Left ventricle myocardium inferior (tissue), 1 donor: ENCODE results near the gene HLX. TPM values are rescaled to one million over a fixed set of nuclear protein-coding genes. Genes with fewer than 3 reads are reported as not detected.

Experiments
- DNase-seq: peaks from one replicate; pipeline ENCODE4 v3.0.0-alpha.2; 2020
- H3K27ac ChIP-seq: fragments of 200-600 bp; replicated peaks from 2 replicates; pipeline ENCODE4 v1.8.0; 2021
- H3K27me3 ChIP-seq: fragments of 200-600 bp; 2 replicates; pipeline ENCODE4 v1.8.0; 2021; ENCODE audit warnings: low read depth
- H3K36me3 ChIP-seq: fragments of 200-600 bp; 2 replicates; pipeline ENCODE4 v1.8.0; 2021
- H3K4me1 ChIP-seq: fragments of 200-600 bp; 2 replicates; pipeline ENCODE4 v1.8.0; 2021
- H3K4me3 ChIP-seq: fragments of 200-600 bp; 2 replicates; pipeline ENCODE4 v1.8.0; 2021; ENCODE audit warnings: mild to moderate bottlenecking, moderate library complexity
- H3K9me3 ChIP-seq: fragments of 200-600 bp; replicated peaks from 2 replicates; pipeline ENCODE4 v1.8.0; 2021
- intact Hi-C: fragments of 100-400 bp; cut with micrococcal nuclease; formaldehyde crosslinking; loops from one replicate; pipeline ENCODE4 v1.11.0; 2022
- total RNA-seq: library from RNA; stranded (reverse); fragmentation: NEBNext Ultra II Directional; extraction: Animal tissue kit (Norgen Biotek cat#: 25700); gene quantifications from one replicate; pipeline ENCODE4 v1.2.1, GENCODE V29; 2021
- TF ChIP-seq, protein P1 (sequence below): fragments of 200-600 bp; IDR thresholded peaks from 2 replicates; pipeline ENCODE4 v1.8.0; 2021; ENCODE audit warnings: antibody characterized with exemption, mild to moderate bottlenecking, borderline replicate concordance
- donor health status: DM: no; HTN: yes; CAD: no; lungs with severe emphysema.

Gene HLX
- total RNA-seq, 1 donor from 2014 or later, result 3.5 TPM

DNA sequence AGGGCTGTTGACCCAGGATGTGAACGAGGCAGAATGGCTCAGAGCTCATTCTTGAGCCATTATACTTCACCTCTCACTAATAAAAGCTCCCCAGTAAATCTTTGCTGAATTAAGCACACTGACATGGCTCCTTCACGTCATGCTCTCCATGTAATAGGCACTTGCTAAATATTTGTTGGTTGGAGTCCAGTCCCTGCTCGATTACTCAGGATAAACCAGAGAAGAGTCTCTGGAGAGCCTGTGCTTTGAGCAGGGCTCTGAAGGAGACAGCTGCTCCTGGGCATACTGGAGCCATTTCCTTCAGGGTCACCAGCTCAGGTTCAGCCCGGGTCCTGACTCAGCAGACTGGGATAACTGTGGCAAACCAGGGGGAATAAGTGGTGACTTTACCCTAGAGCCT lies 46.9 kb downstream of the HLX start:
- no peak for DNase-seq
- H3K27ac ChIP-seq, result no peak overlapping the region
- intact Hi-C loops, result no loop called here

DNA sequence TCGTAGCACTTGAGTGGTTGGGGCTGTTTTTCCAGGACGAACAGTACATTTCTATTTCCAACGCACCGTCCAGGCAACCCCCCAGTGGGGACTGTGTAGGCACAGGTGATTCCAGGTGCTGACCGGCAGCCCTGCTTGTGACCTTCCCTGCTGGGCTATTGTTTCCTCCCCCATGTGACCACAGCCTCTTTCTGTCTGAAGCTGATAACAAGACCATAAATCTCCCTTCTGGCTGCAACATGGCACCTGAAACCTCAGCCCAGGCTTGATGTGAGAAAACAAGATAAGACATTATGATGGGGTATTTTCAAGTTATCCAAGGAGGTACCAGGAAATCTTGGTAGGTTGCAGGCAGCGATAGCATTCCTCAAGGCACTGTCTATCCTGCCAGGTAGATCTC lies 48.2 kb downstream of the HLX start:
- Histone ChIP-seq H3K4me3 (no peak overlapping the region), H3K36me3 (no peaks in the 10 kb centered on the region), H3K27me3 (no peaks in the 10 kb centered on the region), H3K9me3 (no peaks in the 10 kb centered on the region), H3K27ac (no peak overlapping the region), H3K4me1 (no peaks in the 10 kb centered on the region)
- intact Hi-C loops, result no loop called here
- TF ChIP-seq, protein P1, sequence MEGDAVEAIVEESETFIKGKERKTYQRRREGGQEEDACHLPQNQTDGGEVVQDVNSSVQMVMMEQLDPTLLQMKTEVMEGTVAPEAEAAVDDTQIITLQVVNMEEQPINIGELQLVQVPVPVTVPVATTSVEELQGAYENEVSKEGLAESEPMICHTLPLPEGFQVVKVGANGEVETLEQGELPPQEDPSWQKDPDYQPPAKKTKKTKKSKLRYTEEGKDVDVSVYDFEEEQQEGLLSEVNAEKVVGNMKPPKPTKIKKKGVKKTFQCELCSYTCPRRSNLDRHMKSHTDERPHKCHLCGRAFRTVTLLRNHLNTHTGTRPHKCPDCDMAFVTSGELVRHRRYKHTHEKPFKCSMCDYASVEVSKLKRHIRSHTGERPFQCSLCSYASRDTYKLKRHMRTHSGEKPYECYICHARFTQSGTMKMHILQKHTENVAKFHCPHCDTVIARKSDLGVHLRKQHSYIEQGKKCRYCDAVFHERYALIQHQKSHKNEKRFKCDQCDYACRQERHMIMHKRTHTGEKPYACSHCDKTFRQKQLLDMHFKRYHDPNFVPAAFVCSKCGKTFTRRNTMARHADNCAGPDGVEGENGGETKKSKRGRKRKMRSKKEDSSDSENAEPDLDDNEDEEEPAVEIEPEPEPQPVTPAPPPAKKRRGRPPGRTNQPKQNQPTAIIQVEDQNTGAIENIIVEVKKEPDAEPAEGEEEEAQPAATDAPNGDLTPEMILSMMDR, result no peak
- DNase-seq, result no peak

More for the DNA sequence above, 46.9 kb downstream of the HLX start:
- H3K9me3 ChIP-seq, result no peaks in the 10 kb centered on the region
- H3K36me3 ChIP-seq, result no peaks in the 10 kb centered on the region
- no peaks in the 10 kb centered on the region for H3K27me3 ChIP-seq
- TF ChIP-seq, protein P1, result no peak
- H3K4me1 ChIP-seq, result no peaks in the 10 kb centered on the region
- H3K4me3 ChIP-seq, result no peak overlapping the region

DNA sequence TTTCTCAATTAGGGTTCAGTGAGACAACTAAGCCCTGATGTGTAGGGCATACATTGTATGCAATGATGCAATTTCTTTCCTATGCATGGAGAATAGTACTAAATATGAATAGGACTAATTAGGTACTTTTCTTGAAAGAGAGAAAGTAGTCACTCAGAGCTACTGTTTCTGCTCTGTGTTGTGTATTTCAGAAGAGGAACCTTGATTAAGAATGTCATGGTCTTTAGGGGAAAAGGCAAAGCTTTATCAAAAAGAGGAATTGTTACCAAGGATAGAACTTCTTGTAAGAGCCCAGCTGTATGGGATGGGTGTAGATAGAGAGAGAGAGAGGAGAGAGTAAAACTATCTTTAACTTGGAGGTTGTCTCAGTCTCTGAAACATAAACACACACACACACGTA lies 49.1 kb downstream of the HLX start:
- Histone ChIP-seq H3K4me1 (no peaks in the 10 kb centered on the region), H3K9me3 (no peaks in the 10 kb centered on the region), H3K4me3 (no peak overlapping the region), H3K36me3 (no peaks in the 10 kb centered on the region), H3K27ac (no peak overlapping the region), H3K27me3 (no peaks in the 10 kb centered on the region)
- TF ChIP-seq, protein P1, result no peak
- no peak for DNase-seq
- intact Hi-C loops, result no loop called here

DNA sequence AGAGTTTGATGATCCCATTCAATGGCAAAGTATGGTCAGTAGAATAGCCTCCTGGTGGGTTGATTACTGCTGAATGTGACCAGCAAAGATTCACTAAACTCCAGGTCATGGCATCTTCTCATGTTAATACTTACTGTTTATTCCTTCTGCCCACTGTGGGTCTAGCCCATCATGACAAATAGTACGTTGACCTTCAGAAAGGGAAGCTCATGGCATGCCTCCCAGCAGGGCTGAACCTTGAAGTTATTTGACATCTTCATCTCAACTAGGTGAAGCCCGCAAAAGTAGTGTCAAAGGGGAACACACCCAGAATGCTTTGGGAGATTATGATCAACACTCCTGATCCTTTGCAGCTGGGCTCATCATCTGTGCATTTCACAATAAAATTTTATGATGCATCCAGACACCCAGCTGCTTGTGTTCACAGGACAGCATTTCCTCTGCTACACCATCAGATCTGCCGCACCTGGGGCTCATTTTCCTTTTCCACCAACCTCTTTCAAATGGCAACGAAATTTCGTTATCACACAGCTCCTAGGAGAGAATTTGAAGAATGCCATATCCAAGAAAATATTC lies 49.6 kb downstream of the HLX start:
- Histone ChIP-seq H3K27ac (no peak overlapping the region), H3K9me3 (no peaks in the 10 kb centered on the region), H3K27me3 (no peaks in the 10 kb centered on the region), H3K4me3 (no peak overlapping the region), H3K4me1 (no peaks in the 10 kb centered on the region), H3K36me3 (no peaks in the 10 kb centered on the region)
- TF ChIP-seq, protein P1, result no peak
- intact Hi-C loops, result no loop called here
- no peak for DNase-seq

DNA sequence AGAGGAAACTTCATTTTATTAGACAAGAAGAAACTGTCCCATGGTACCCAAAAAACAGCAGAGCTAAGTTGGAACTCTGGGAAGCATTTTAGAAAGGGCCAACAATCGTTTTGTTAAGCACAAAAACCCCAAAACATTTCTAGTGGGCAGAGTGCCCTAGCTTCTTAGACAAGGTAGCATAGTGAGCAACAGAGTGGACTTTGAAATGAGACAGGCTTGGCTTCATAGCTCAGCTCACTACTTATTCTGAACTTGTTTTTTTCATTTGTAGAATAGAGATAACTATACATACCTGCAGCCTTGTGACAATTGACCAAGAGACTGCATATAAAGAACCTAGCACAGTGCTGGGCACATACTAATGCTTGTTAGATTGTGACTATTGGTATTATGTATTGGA lies 50.1 kb downstream of the HLX start:
- Histone ChIP-seq H3K27ac (no peak overlapping the region), H3K4me3 (no peak overlapping the region), H3K36me3 (no peaks in the 10 kb centered on the region), H3K4me1 (no peaks in the 10 kb centered on the region), H3K9me3 (no peaks in the 10 kb centered on the region), H3K27me3 (no peaks in the 10 kb centered on the region)
- intact Hi-C loops, result no loop called here
- TF ChIP-seq, protein P1, result no peak
- DNase-seq, result no peak

Other genes starting within 250 kb of the HLX start
- 14.2 TPM for gene C1orf115, start 189.1 kb upstream of the HLX start, total RNA-seq
- 22.6 TPM for gene MTARC2, start 131.1 kb upstream of the HLX start, total RNA-seq
- gene MTARC1, start 92.5 kb upstream of the HLX start, total RNA-seq, result 8.3 TPM